Stimulated activated CD4-positive, alpha-beta T cell treated with anti-CD3 and anti-CD28 coated beads, Interleukin-4, amount 100 ng/mL, for 48 hours (primary cell): ENCODE results near the gene CMC2.

Source experiments
- DNase-seq, 2 donors: peaks; one replicate each; pipeline ENCODE4 v3.0.0-alpha.2; 2020; ENCODE audit warnings: low read depth in 2 of 2

Gene CMC2

GRCh38 chr16:81003064-81003463 lies 3.6 kb downstream of the CMC2 start:
- no peak for DNase-seq

- no peak for DNase-seq
Measured at GRCh38 chr16:81001330-81001729, 5.4 kb downstream of the CMC2 start.

- no peak for DNase-seq
Measured at GRCh38 chr16:81000873-81001272, 5.8 kb downstream of the CMC2 start.

GRCh38 chr16:80997964-80998620 lies 8.6 kb downstream of the CMC2 start:
- no peak for DNase-seq

- no peak for DNase-seq
Measured at GRCh38 chr16:80997139-80997798, 9.4 kb downstream of the CMC2 start.

GRCh38 chr16:80996688-80997138 lies 10.0 kb downstream of the CMC2 start:
- no peak for DNase-seq

GRCh38 chr16:80994451-80994850 lies 12.2 kb downstream of the CMC2 start:
- no peak for DNase-seq

- no peak for DNase-seq
Measured at GRCh38 chr16:80993834-80994233, 12.9 kb downstream of the CMC2 start.

GRCh38 chr16:80993307-80993706 lies 13.4 kb downstream of the CMC2 start:
- no peak for DNase-seq

- DNase-seq: no peak
Measured at GRCh38 chr16:80992676-80993293, 13.9 kb downstream of the CMC2 start.

- DNase-seq: no peak
Measured at GRCh38 chr16:80991792-80992430, 14.8 kb downstream of the CMC2 start.

GRCh38 chr16:80990978-80991377 lies 15.7 kb downstream of the CMC2 start:
- DNase-seq: no peak

GRCh38 chr16:80990577-80990976 lies 16.1 kb downstream of the CMC2 start:
- DNase-seq: no peak

- no peak for DNase-seq
Measured at GRCh38 chr16:80989801-80990200, 16.9 kb downstream of the CMC2 start.

- DNase-seq: no peak
Measured at GRCh38 chr16:80988756-80989155, 17.9 kb downstream of the CMC2 start.

- DNase-seq: no peak
Measured at GRCh38 chr16:80986557-80986956, 20.1 kb downstream of the CMC2 start.

- DNase-seq: no peak
Measured at GRCh38 chr16:80985611-80986010, 21.1 kb downstream of the CMC2 start.

- DNase-seq: no peak
Measured at GRCh38 chr16:80984124-80984892, 22.4 kb downstream of the CMC2 start.

GRCh38 chr16:80982646-80983045 lies 24.0 kb downstream of the CMC2 start:
- DNase-seq: no peak

GRCh38 chr16:80981103-80981502 lies 25.6 kb downstream of the CMC2 start:
- no peak for DNase-seq

- DNase-seq: no peak
Measured at GRCh38 chr16:80976946-80977345, 29.7 kb downstream of the CMC2 start.
